ENCODE measurements around the gene FBN1. TPM values are rescaled to one million over a fixed set of nuclear protein-coding genes. Genes with fewer than 3 reads are reported as not detected.
A peak's percentile ranks its signal among the peaks of the same experiment; 100 is the strongest.

Gene FBN1
- total RNA-seq, 2 experiments from 2014 or later = 0.35 to 0.41 TPM

DNA sequence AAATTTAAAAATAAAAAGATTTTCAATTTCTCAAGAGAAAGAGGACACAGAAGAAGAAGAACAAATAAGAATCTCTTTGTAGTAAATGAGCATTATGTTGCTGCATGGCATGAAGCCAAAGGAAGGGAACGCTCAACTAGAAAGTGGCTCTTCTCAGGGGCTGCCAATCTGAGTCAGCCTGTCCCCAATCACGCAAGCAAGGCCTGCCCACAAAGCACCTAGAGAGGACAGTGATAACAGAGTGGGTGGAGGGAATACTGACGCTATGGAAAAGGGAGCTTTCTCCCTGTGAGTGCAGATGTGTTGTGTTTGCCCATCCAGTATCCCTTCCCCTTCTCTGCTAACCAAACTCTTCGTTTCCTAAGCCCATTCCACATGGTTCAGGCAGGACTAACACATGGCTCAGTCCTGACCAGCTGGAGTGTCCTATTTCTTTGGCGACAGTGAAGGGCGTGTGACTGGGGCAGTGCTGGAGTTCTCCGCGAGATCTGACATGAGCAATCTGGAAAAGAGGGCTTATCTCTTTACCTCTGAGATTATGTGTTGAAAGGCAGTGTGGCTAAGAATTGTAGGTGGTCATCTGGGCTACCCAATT is 14.2 kb downstream of the FBN1 start:
- H3K36me3 Mint-ChIP-seq (ENCODE audit: low read depth) = no peaks in the 10 kb centered on the region
- H3K4me3 Mint-ChIP-seq = no peak overlapping the region
- CTCF ChIA-PET = no interaction called here
- H3K4me1 Mint-ChIP-seq (ENCODE audit: low read depth) = peaks cover 3% of the 10 kb centered on the region
- H3K27ac Mint-ChIP-seq = no peak overlapping the region
- DNase-seq = peak; percentile 17
- H3K27me3 Mint-ChIP-seq (ENCODE audit: low read depth) = no peaks in the 10 kb centered on the region
- intact Hi-C loops (cut with micrococcal nuclease) = no loop called here
- H3K9me3 Mint-ChIP-seq = no peaks in the 10 kb centered on the region

DNA sequence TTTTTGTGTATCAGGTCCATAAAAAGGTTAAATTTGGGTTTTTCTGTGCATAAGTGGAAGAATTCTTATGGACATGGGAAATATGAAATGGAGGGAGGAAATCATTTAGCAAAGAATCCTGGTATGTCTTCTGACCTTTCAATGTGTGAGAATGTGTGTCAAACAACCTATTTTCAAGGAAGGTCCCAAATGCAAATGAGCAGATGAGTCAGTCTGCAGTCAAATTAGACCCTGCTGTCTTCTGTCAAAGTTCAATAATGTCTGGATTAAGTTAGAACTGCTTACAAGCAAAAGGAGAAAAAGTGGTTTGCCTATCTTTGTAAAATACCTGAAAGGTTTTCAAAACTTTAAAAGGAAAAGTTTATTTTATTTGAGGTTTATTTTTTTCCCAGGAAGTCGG is 15.3 kb downstream of the FBN1 start:
- Mint-ChIP-seq H3K27ac (no peak overlapping the region), H3K27me3 (ENCODE audit: low read depth) (no peaks in the 10 kb centered on the region), H3K4me3 (no peak overlapping the region), H3K9me3 (no peaks in the 10 kb centered on the region), H3K36me3 (ENCODE audit: low read depth) (no peaks in the 10 kb centered on the region), H3K4me1 (ENCODE audit: low read depth) (peaks cover 3% of the 10 kb centered on the region)
- no peak for DNase-seq
- intact Hi-C loops (cut with micrococcal nuclease) = no loop called here
- CTCF ChIA-PET = no interaction called here

DNA sequence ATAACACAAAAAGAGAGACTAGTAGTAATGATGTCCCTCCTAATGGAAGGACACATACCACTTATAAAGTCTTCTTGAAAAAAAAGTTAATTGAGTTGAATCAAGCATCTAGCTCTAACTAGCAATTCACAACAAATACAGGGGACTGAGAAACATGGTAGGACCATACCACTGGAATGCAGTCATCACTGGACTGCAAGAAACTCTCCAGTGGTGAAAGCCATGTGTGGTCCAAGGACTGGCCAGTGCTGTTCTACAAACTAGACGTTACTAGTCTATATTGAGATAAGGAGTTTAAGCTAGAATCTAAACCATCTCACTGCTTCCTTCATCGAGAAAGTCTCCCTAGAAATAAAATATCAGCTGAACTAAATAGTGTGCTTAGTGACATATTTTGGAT is 16.7 kb downstream of the FBN1 start:
- H3K27ac Mint-ChIP-seq = no peak overlapping the region
- CTCF ChIA-PET = no interaction called here
- H3K36me3 Mint-ChIP-seq (ENCODE audit: low read depth) = no peaks in the 10 kb centered on the region
- DNase-seq = no peak
- H3K27me3 Mint-ChIP-seq (ENCODE audit: low read depth) = no peaks in the 10 kb centered on the region
- H3K4me1 Mint-ChIP-seq (ENCODE audit: low read depth) = peaks cover 3% of the 10 kb centered on the region
- H3K9me3 Mint-ChIP-seq = no peaks in the 10 kb centered on the region
- no peak overlapping the region for H3K4me3 Mint-ChIP-seq
- intact Hi-C loops (cut with micrococcal nuclease) = no loop called here

DNA sequence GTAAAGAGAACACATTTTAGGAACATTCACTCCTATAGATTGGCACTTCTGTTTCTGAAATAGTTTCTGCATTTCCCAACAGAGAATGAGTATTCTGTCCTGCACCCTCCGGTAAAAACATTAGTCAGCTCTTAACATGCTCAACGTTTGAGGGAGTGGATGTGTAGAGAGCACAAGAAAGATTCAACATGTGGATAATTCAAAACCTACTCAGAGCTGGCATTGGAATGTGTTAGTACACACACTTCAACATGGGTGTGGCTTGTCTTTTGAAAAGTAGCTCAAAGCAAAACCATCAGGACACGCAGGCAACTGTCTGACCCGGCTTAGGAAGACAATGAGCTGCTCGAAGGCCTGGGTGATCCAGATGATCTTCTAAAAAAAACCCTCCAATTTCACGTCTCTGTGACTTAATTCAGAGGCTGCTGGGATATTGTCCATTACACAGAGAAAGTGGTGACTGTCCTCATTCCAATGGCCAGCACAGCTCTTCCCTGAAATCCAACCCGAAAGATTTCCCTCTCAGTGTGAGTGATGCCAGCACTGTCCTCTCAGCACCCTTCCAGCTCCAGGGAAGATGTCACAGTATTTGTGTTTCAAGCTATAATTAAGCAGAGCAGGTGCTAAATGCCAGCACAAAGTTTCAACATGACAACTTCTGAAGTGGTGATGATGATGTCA is 18.1 kb downstream of the FBN1 start:
- Mint-ChIP-seq H3K27me3 (ENCODE audit: low read depth) (peaks cover 3% of the 10 kb centered on the region), H3K4me3 (no peak overlapping the region), H3K36me3 (ENCODE audit: low read depth) (no peaks in the 10 kb centered on the region), H3K9me3 (no peaks in the 10 kb centered on the region), H3K4me1 (ENCODE audit: low read depth) (peaks cover 3% of the 10 kb centered on the region), H3K27ac (no peak overlapping the region)
- DNase-seq = no peak
- CTCF ChIA-PET = interaction anchor here (0.6 kb wide), 1 partner anchor 347 kb away, joined by 3 read pairs; no protein-coding TSS in a partner anchor
- intact Hi-C loops (cut with micrococcal nuclease) = no loop called here

DNA sequence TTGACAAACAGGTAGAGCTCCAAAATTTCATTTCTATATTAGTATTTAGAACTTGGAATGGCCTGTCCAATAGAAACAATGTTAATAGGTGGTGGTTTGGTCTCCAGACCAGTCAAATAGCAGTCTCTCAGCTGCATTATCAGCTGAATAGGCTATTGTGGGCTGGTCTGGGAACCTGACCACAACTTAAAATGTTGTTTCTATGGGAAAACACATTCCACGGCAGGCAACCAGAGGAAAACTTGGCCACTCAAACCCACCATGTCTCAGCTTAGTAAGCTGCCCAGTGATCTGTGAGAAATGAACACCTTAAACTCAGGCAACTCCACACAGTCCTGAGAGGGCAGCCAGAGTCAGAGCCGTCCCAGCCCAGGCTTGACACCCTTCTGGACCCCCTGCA is 20.4 kb downstream of the FBN1 start:
- CTCF ChIA-PET = no interaction called here
- Mint-ChIP-seq H3K4me3 (no peak overlapping the region), H3K36me3 (ENCODE audit: low read depth) (no peaks in the 10 kb centered on the region), H3K4me1 (ENCODE audit: low read depth) (peaks cover 2% of the 10 kb centered on the region), H3K9me3 (no peaks in the 10 kb centered on the region), H3K27ac (no peak overlapping the region), H3K27me3 (ENCODE audit: low read depth) (peaks cover 3% of the 10 kb centered on the region)
- no peak for DNase-seq
- intact Hi-C loops (cut with micrococcal nuclease) = no loop called here

DNA sequence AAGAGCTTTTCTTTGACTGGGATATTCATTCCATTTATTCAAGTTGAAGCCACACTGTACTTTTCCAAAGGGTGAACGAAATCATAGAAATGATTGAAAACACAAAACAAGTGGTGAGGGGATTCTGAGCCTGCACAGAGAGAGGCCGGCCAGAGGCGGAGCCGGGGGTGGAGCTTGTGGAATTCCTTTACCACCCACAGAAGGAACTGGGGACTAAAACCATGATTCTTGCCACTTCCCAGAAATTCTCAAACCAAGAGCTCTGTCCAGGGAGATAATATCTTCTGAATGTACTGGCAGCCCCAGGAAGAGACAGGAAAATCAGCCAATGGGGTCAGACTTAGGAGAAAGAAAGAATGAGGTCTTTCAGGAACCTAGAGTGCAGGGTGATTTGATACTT is 20.8 kb downstream of the FBN1 start:
- CTCF ChIA-PET = no interaction called here
- Mint-ChIP-seq H3K27me3 (ENCODE audit: low read depth) (peaks cover 3% of the 10 kb centered on the region), H3K27ac (no peak overlapping the region), H3K36me3 (ENCODE audit: low read depth) (no peaks in the 10 kb centered on the region), H3K4me3 (no peak overlapping the region), H3K9me3 (no peaks in the 10 kb centered on the region), H3K4me1 (ENCODE audit: low read depth) (no peaks in the 10 kb centered on the region)
- intact Hi-C loops (cut with micrococcal nuclease) = no loop called here
- no peak for DNase-seq

DNA sequence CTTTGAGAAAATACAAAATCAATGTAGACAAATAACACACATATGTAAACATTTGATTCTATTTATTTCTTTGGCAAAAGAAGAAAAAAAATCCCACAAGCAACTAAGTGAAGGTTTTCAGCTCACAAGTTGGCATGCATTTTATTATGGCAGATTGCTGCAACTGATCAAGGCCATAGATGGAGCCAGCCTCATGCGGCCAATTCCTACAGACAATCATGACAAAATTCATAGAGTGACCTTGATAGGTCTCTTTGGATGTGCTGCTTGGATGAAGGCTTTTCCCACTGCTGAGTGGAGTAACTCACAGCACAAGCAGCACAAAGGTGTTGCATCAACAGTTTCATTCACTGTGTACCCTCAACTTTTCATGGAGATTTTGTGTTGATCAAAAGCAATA is 22.1 kb downstream of the FBN1 start:
- Mint-ChIP-seq H3K4me3 (no peak overlapping the region), H3K27me3 (ENCODE audit: low read depth) (peaks cover 6% of the 10 kb centered on the region), H3K36me3 (ENCODE audit: low read depth) (no peaks in the 10 kb centered on the region), H3K4me1 (ENCODE audit: low read depth) (no peaks in the 10 kb centered on the region), H3K27ac (no peak overlapping the region), H3K9me3 (no peaks in the 10 kb centered on the region)
- CTCF ChIA-PET = no interaction called here
- DNase-seq = no peak
- intact Hi-C loops (cut with micrococcal nuclease) = no loop called here

DNA sequence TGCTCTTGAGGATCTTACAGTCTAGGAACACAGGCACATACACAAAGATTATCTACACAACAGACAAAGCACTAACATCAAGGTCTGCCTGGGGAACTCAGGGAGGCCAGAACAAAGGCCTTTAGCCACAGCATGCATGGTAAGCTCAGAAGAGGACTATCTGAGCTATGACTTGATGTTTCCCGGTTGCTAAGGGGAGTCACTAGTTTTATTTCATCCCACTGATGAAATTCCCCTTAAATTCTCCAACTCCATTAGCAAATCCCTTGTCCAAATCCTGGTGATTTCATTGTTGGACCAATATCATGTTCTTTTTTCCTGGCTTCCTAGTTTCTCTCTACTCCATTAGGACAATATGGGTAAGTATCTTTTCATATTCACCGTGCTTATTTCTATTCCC is 23.3 kb downstream of the FBN1 start:
- H3K27me3 Mint-ChIP-seq (ENCODE audit: low read depth) = peaks cover 6% of the 10 kb centered on the region
- H3K27ac Mint-ChIP-seq = no peak overlapping the region
- DNase-seq = no peak
- H3K4me1 Mint-ChIP-seq (ENCODE audit: low read depth) = no peaks in the 10 kb centered on the region
- intact Hi-C loops (cut with micrococcal nuclease) = no loop called here
- CTCF ChIA-PET = no interaction called here
- H3K4me3 Mint-ChIP-seq = no peak overlapping the region
- H3K9me3 Mint-ChIP-seq = no peaks in the 10 kb centered on the region
- H3K36me3 Mint-ChIP-seq (ENCODE audit: low read depth) = no peaks in the 10 kb centered on the region

DNA sequence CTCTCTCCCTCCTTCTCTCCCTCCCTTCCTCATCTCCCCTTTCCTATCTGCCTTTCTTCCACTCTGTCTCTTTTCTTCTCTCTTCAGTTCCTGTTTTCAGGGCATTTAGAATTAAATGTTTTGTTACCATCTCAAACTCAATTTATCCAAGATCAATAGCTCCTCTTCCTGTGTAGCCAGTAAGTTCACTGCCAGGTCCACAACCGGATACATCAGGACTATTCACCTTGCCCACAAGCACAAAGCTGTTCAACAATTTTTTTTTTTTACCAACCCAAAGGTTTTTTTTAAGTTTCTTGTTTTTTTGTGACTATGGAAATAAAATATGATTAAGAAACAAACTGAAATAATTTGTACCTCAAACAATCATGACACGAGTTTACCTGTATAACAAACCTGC is 26.1 kb downstream of the FBN1 start:
- intact Hi-C loops (cut with micrococcal nuclease) = no loop called here
- H3K4me1 Mint-ChIP-seq (ENCODE audit: low read depth) = no peaks in the 10 kb centered on the region
- CTCF ChIA-PET = interaction anchor here (0.6 kb wide), 1 partner anchor 227 kb away, joined by 6 read pairs; no protein-coding TSS in a partner anchor
- H3K36me3 Mint-ChIP-seq (ENCODE audit: low read depth) = no peaks in the 10 kb centered on the region
- H3K4me3 Mint-ChIP-seq = no peak overlapping the region
- H3K9me3 Mint-ChIP-seq = no peaks in the 10 kb centered on the region
- no peak overlapping the region for H3K27ac Mint-ChIP-seq
- no peak for DNase-seq
- peaks cover 6% of the 10 kb centered on the region for H3K27me3 Mint-ChIP-seq (ENCODE audit: low read depth)

DNA sequence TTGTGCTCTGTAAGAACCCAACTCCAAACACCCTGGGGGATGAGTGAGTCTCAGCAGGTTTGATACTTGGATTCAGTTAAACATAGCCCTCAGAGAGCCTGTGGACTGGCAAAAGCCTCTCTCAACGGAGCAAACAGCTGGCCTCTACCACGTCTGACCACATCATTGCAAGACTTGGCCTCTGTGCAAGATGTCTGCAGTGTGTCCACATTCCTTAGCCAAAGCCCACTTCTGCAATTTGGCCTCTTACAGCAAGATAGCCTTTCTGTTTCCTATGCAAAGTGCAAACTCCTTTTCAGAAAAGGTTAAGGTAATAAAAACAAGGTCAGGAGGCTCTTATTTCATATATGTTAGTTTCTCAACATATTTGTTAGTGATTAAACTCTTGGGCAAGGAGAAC is 27.9 kb downstream of the FBN1 start:
- Mint-ChIP-seq H3K27ac (no peak overlapping the region), H3K36me3 (ENCODE audit: low read depth) (no peaks in the 10 kb centered on the region), H3K27me3 (ENCODE audit: low read depth) (peaks cover 5% of the 10 kb centered on the region), H3K4me1 (ENCODE audit: low read depth) (no peaks in the 10 kb centered on the region), H3K4me3 (no peak overlapping the region), H3K9me3 (no peaks in the 10 kb centered on the region)
- CTCF ChIA-PET = no interaction called here
- no peak for DNase-seq
- intact Hi-C loops (cut with micrococcal nuclease) = no loop called here

DNA sequence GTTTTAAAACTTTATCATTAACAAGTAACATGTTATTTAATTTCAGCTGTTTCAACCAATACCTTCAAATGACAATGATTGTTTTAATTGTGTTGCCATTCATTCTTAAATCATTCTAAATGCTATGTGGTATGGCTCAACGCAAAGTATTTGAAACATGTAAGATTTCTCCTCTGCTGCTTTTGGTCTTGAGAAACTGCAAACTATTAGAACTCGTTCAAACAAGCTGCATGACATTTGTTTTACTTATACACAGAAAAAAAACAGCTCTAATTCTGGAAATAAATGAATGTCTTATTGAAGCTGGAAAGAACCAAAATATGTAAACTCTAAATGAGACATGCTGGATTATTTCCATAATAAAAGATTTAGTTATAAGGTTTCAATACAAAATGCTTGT is 29.3 kb downstream of the FBN1 start:
- no peak overlapping the region for H3K27ac Mint-ChIP-seq
- intact Hi-C loops (cut with micrococcal nuclease) = no loop called here
- H3K4me1 Mint-ChIP-seq (ENCODE audit: low read depth) = no peaks in the 10 kb centered on the region
- DNase-seq = no peak
- peaks cover 2% of the 10 kb centered on the region for H3K27me3 Mint-ChIP-seq (ENCODE audit: low read depth)
- H3K9me3 Mint-ChIP-seq = no peaks in the 10 kb centered on the region
- no peak overlapping the region for H3K4me3 Mint-ChIP-seq
- CTCF ChIA-PET = no interaction called here
- H3K36me3 Mint-ChIP-seq (ENCODE audit: low read depth) = no peaks in the 10 kb centered on the region

DNA sequence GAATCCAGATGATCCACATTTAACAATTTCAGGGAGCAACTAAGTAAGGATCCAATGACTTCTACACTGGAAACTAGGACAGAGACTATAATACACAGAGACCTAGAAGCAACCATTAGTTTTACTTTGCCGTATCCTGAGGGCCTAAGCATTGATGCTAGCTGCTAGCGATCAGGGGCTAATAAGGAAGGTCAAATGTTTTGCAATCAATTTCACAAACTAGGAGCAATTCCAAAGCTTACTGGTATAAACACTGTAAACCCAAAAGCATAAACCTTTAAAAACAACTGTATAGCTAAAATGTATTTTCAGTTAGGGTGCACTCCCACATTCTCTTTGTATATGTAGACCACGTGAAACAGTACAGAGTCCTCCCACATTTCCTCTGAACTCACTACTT is 31.5 kb downstream of the FBN1 start:
- Mint-ChIP-seq H3K4me3 (no peak overlapping the region), H3K27me3 (ENCODE audit: low read depth) (no peaks in the 10 kb centered on the region), H3K9me3 (no peaks in the 10 kb centered on the region), H3K27ac (no peak overlapping the region), H3K36me3 (ENCODE audit: low read depth) (no peaks in the 10 kb centered on the region), H3K4me1 (ENCODE audit: low read depth) (no peaks in the 10 kb centered on the region)
- CTCF ChIA-PET = no interaction called here
- DNase-seq = no peak
- intact Hi-C loops (cut with micrococcal nuclease) = no loop called here

DNA sequence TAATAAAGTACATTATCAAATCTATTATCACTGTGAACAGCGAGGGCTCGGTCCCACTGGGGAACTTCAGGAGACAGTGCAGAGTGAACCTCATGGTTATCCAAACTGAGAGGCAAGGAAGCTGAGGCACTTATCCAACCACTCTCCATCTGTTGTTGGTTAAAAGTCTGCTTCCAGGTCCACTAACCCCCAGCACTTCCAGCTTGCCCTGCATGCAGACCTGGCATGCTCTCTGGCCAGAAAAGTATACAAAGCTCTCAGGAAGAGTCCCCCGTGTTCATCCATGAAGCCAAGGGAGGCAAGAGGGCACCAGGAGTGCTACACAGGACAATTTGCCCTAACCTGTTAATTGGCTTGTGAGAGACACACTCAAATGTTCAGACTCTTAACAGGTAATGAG is 36.0 kb downstream of the FBN1 start:
- intact Hi-C loops (cut with micrococcal nuclease) = no loop called here
- H3K4me1 Mint-ChIP-seq (ENCODE audit: low read depth) = no peaks in the 10 kb centered on the region
- no peaks in the 10 kb centered on the region for H3K9me3 Mint-ChIP-seq
- DNase-seq = no peak
- CTCF ChIA-PET = no interaction called here
- no peak overlapping the region for H3K4me3 Mint-ChIP-seq
- H3K27ac Mint-ChIP-seq = no peak overlapping the region
- no peaks in the 10 kb centered on the region for H3K27me3 Mint-ChIP-seq (ENCODE audit: low read depth)
- H3K36me3 Mint-ChIP-seq (ENCODE audit: low read depth) = no peaks in the 10 kb centered on the region

All from activated naive CD4-positive, alpha-beta T cell treated with anti-CD3 and anti-CD28 coated beads for 36 hours (primary cell).